Activated naive CD4-positive, alpha-beta T cell treated with anti-CD3 and anti-CD28 coated beads, Interleukin-2, amount 10 ng/mL, durations not matched to agents 7 days and 5 days (primary cell): ENCODE data around the gene NTSR1.

Experiments
- CTCF ChIA-PET: fragments of 350-600 bp; sonication (Branson Sonifier 250); formaldehyde crosslinking; loops from one replicate; lab custom pipeline; 2021; ENCODE audit warnings: antibody characterized with exemption; lab: Charles Lee
- DNase-seq: peaks from one replicate; pipeline ENCODE4 v3.0.0-alpha.2; 2020
- H3K27ac Mint-ChIP-seq: one replicate; pipeline ENCODE4 v1.8.0; 2021; ENCODE audit warnings: mild to moderate bottlenecking, moderate library complexity, mixed read lengths
- H3K27me3 Mint-ChIP-seq: one replicate; pipeline ENCODE4 v1.8.0; 2021; ENCODE audit warnings: mild to moderate bottlenecking, mixed read lengths
- H3K36me3 Mint-ChIP-seq: one replicate; pipeline ENCODE4 v1.8.0; 2021; ENCODE audit warnings: mixed read lengths
- H3K4me1 Mint-ChIP-seq: one replicate; pipeline ENCODE4 v1.8.0; 2021; ENCODE audit warnings: mixed read lengths
- H3K4me3 Mint-ChIP-seq: one replicate; pipeline ENCODE4 v1.8.0; 2021; ENCODE audit warnings: mild to moderate bottlenecking, moderate library complexity, mixed read lengths
- H3K9me3 Mint-ChIP-seq: one replicate; pipeline ENCODE4 v1.8.0; 2021; ENCODE audit warnings: mixed read lengths

Gene NTSR1

DNA sequence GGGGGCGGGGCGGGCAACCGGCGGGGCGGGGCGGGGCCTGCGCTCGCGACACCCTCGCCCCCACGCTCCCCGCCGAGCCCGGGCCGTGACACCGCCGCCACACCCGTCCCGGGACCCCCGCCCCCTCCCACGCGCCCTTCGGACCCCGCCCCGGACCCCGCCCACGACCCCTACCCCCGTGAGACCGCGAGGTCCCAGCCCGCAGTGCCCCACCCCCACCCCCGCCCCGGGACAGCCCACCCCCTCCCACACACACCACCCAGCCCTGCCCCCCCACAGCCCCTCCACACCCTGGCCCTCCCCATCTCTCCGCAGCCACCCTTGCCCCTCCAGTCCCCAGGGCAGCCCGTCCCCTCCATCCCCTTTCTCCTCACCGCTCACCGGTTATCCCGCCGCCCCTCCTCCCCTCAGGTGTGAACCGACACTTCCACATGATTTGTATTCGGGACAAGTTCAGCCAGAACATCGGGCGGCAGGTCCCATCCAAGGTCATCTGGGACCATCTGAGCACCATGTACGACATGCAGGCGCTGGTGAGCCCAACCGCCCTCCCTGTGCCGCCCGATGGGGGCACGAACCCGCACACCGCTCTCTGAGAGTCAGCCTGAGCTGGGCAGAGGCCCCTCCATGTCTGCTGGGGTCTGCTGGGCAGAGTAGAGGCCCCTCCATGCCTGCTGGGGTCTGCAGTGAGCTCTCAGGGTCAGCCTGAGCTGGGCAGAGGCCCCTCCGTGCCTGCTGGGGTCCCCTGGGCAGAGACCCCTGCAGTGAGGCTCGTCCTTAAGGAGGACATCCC is 88.3 kb downstream of the NTSR1 start:
- Mint-ChIP-seq H3K27ac (peak overlapping the region; percentile 84), H3K9me3 (no peaks in the 10 kb centered on the region), H3K4me3 (peak overlapping the region; percentile 82), H3K4me1 (peaks cover 47% of the 10 kb centered on the region), H3K36me3 (peaks cover 24% of the 10 kb centered on the region), H3K27me3 (peaks cover 4% of the 10 kb centered on the region)
- peak; percentile 33 for DNase-seq
- CTCF ChIA-PET = interaction anchor here (0.9 kb wide), 1 partner anchor 11 kb away, joined by 5 read pairs; no protein-coding TSS in a partner anchor

- CTCF ChIA-PET = interaction anchor here (0.9 kb wide), 1 partner anchor 10 kb away, joined by 5 read pairs; no protein-coding TSS in a partner anchor
Observed at GRCh38 chr20:62797671-62798532, 89.3 kb downstream of the NTSR1 start.

DNA sequence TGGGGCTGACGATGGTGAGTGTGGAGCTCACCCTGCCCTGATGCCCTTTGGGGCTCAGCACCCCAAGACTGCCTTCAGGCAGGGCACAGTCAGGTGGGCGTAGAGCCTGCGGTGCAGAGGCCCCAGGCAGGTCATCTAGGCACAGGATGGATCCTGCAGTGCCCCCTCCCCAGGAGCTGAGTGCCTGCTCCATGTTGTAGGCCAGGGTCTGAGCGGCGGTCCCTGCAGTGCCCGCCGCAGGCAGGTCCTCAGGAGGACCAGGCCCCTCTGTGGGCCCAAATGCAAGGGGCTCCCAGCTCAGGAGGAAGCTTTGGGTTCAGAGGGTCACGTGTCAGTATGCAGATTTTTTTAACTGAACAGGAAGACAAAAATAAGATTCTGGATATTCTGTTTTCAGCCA is 90.4 kb downstream of the NTSR1 start:
- no peak overlapping the region for H3K4me3 Mint-ChIP-seq
- H3K27me3 Mint-ChIP-seq = no peaks in the 10 kb centered on the region
- H3K9me3 Mint-ChIP-seq = no peaks in the 10 kb centered on the region
- DNase-seq = no peak
- CTCF ChIA-PET = no interaction called here
- peaks cover 34% of the 10 kb centered on the region for H3K4me1 Mint-ChIP-seq
- H3K36me3 Mint-ChIP-seq = peaks cover 25% of the 10 kb centered on the region
- H3K27ac Mint-ChIP-seq = peak overlapping the region; percentile 3

More at GRCh38 chr20:62797671-62798532, 89.3 kb downstream of the NTSR1 start:
- Mint-ChIP-seq H3K27me3 (no peaks in the 10 kb centered on the region), H3K9me3 (no peaks in the 10 kb centered on the region), H3K4me3 (peak overlapping the region; percentile 82), H3K36me3 (peaks cover 24% of the 10 kb centered on the region), H3K27ac (peak overlapping the region; percentile 84), H3K4me1 (peaks cover 41% of the 10 kb centered on the region)
- no peak for DNase-seq

DNA sequence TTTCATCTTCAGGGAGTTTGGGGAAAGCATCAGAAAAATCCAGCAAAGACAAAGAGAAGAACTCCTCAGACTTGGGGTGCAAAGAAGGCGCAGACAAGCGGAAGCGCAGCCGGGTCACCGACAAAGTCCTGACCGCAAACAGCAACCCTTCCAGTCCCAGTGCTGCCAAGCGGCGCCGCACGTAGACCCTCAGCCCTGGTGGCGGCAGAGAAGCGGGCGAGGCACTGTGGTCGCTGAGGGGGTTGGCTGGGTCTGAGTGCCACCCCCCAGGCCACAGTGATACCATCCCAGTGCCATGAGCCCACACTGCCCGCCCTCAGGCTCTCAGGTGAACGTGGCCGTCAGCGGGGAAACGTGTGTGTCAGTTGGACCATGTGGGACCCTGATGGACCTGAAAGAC is 90.8 kb downstream of the NTSR1 start:
- H3K4me1 Mint-ChIP-seq = peaks cover 37% of the 10 kb centered on the region
- CTCF ChIA-PET = no interaction called here
- no peak overlapping the region for H3K4me3 Mint-ChIP-seq
- DNase-seq = no peak
- peaks cover 26% of the 10 kb centered on the region for H3K36me3 Mint-ChIP-seq
- H3K27me3 Mint-ChIP-seq = no peaks in the 10 kb centered on the region
- peak overlapping the region; percentile 3 for H3K27ac Mint-ChIP-seq
- no peaks in the 10 kb centered on the region for H3K9me3 Mint-ChIP-seq

DNA sequence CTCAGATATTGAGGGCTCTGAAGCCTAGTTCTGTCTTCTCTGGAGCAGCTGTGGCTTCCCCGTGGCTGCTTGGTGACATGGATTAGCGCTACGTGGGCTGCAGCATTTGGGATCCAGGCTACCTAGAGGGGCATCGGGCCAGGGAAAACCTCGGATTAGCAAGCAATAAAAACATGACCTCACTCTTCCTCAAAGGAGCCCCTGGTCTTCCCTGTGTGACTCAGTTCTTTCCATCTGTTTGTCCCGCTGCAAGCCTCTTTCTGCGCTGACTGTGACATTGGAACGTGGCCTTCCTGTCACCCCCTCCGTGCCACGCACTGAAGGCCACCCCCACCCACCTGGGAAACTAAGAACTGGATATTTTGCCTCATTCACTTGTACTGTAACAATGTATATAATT is 91.2 kb downstream of the NTSR1 start:
- H3K4me3 Mint-ChIP-seq = no peak overlapping the region
- H3K27me3 Mint-ChIP-seq = no peaks in the 10 kb centered on the region
- CTCF ChIA-PET = no interaction called here
- no peaks in the 10 kb centered on the region for H3K9me3 Mint-ChIP-seq
- peaks cover 35% of the 10 kb centered on the region for H3K4me1 Mint-ChIP-seq
- no peak overlapping the region for H3K27ac Mint-ChIP-seq
- peaks cover 27% of the 10 kb centered on the region for H3K36me3 Mint-ChIP-seq
- no peak for DNase-seq

- no peaks in the 10 kb centered on the region for H3K9me3 Mint-ChIP-seq
- H3K27me3 Mint-ChIP-seq = no peaks in the 10 kb centered on the region
- peaks cover 34% of the 10 kb centered on the region for H3K4me1 Mint-ChIP-seq
- H3K4me3 Mint-ChIP-seq = no peak overlapping the region
- CTCF ChIA-PET = no interaction called here
- DNase-seq = no peak
- peaks cover 27% of the 10 kb centered on the region for H3K36me3 Mint-ChIP-seq
- H3K27ac Mint-ChIP-seq = peak overlapping the region; percentile 71
Observed at GRCh38 chr20:62800314-62801259, 92.0 kb downstream of the NTSR1 start.

DNA sequence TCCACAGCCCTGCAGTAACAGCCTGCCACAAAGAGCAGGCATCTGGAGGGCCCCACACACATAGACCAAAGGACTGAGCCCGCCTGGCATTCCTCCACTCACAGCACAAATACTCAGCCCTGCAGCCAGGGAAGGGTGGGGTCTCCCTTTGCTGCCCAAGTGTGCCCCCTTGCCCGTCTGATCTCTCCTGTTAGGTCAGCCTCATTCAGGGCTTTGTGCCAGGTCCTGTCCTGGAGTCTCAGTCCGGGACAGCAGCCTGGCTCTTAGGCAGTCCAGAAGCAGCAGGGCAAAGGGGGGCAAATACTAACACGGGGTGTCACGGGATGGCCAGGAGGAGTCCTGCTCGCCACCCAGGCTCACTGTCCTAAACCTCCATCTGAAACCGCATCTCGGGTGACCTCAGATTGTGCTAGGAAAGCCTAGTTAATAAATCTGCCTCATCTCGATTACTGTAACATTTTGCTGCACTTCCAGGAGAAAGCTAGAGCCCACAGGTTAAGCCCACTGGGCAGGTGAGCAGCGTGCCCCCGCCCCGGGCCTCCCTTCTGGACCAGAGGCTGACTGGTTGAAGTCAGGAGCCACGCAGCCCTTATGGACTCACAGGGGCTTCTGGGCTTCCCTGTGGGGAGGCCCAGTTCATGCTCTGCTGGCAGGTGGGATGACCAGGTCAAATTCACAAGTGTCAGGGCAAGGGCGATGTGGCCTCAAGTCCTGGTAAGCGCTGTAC is 92.8 kb downstream of the NTSR1 start:
- no peak for DNase-seq
- H3K4me3 Mint-ChIP-seq = no peak overlapping the region
- no peaks in the 10 kb centered on the region for H3K9me3 Mint-ChIP-seq
- H3K27ac Mint-ChIP-seq = no peak overlapping the region
- CTCF ChIA-PET = no interaction called here
- H3K4me1 Mint-ChIP-seq = peaks cover 37% of the 10 kb centered on the region
- no peaks in the 10 kb centered on the region for H3K27me3 Mint-ChIP-seq
- peaks cover 30% of the 10 kb centered on the region for H3K36me3 Mint-ChIP-seq

GRCh38 chr20:62802026-62802712 is 93.5 kb downstream of the NTSR1 start:
- H3K9me3 Mint-ChIP-seq = no peaks in the 10 kb centered on the region
- H3K36me3 Mint-ChIP-seq = peaks cover 30% of the 10 kb centered on the region
- peak overlapping the region; percentile 49 for H3K27ac Mint-ChIP-seq
- H3K4me3 Mint-ChIP-seq = no peak overlapping the region
- no peak for DNase-seq
- peaks cover 40% of the 10 kb centered on the region for H3K4me1 Mint-ChIP-seq
- no peaks in the 10 kb centered on the region for H3K27me3 Mint-ChIP-seq
- CTCF ChIA-PET = interaction anchor here (0.7 kb wide), 1 partner anchor 1272 kb away, joined by 3 read pairs; no protein-coding TSS in a partner anchor

DNA sequence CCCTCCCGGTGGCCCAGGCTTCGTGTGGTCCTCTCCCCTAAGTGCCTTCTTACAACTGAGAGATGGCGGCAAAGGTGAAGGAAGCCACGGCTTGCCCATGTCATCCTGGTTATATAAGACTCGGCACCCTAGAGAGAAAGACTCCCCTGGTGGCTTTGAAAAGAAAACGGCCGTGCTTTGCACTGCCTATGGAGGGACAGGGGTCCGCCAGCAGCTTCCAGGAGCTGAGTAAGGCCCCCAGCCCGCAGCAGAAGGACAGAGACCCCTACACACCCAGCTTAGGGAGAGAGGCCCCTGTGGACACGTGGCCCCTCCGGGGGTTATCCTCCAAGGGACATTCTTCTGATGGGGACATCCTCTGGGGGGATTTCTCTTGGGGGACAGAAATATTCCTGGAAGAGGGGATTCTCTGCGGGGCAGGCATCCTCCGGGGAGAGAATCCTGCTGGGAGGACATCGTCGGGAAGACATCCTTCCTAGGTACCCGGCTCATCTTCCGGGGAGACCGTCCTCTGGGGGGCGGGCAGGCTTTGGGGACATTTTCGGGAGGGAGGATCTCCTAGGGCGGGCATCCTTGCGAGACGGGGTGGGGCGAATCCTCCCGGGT is 95.5 kb downstream of the NTSR1 start:
- CTCF ChIA-PET = interaction anchor here (0.7 to 1.6 kb wide), 3 partner anchors 10 to 162 kb away, joined by 3 to 4 read pairs (median 3); partner anchors contain the start of gene SLCO4A1
- no peak for DNase-seq
- H3K27ac Mint-ChIP-seq = peak overlapping the region; percentile 94

DNA sequence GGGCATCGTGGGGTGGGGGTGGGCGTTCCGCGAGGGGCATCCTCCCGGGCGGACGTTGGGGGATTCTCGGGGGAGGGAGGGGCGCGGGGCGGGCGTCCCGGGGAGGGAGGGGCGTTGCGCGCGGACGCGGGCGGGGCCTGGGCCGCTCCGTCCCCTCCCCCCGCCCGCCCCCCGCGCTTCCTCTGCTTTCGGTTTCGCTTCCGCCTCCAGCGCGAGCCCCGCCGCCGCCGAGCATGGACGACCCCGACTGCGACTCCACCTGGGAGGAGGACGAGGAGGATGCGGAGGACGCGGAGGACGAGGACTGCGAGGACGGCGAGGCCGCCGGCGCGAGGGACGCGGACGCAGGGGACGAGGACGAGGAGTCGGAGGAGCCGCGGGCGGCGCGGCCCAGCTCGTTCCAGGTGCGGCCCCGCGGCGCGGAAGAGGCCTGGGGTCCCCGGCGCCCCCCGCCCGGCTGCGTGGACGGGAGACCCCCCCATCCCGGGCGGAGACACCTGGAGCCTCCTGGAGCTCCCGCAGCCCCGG is 96.1 kb downstream of the NTSR1 start, which contains the start of gene OGFR:
Gene OGFR, plus strand, starts transcription at position 209 of the 528 bp plus-strand sequence. Its CDS starts 25 bp downstream, at position 234.
- Mint-ChIP-seq H3K9me3 (no peaks in the 10 kb centered on the region), H3K27ac (peak within 1 kb of the TSS; percentile 94), H3K4me3 (peak within 1 kb of the TSS; percentile 96), H3K27me3 (no peaks in the 10 kb centered on the region), H3K4me1 (peaks cover 35% of the 10 kb centered on the region), H3K36me3 (peaks cover 22% of the 10 kb centered on the region)
- DNase-seq = peak; percentile 85
- CTCF ChIA-PET = interaction anchor here (0.7 to 1.6 kb wide), 3 partner anchors 10 to 162 kb away, joined by 3 to 4 read pairs (median 3); partner anchors contain the start of gene SLCO4A1

More for the DNA sequence above, 95.5 kb downstream of the NTSR1 start:
- Mint-ChIP-seq H3K36me3 (peaks cover 26% of the 10 kb centered on the region), H3K4me1 (peaks cover 35% of the 10 kb centered on the region), H3K4me3 (peak overlapping the region; percentile 89), H3K27me3 (no peaks in the 10 kb centered on the region), H3K9me3 (no peaks in the 10 kb centered on the region)

DNA sequence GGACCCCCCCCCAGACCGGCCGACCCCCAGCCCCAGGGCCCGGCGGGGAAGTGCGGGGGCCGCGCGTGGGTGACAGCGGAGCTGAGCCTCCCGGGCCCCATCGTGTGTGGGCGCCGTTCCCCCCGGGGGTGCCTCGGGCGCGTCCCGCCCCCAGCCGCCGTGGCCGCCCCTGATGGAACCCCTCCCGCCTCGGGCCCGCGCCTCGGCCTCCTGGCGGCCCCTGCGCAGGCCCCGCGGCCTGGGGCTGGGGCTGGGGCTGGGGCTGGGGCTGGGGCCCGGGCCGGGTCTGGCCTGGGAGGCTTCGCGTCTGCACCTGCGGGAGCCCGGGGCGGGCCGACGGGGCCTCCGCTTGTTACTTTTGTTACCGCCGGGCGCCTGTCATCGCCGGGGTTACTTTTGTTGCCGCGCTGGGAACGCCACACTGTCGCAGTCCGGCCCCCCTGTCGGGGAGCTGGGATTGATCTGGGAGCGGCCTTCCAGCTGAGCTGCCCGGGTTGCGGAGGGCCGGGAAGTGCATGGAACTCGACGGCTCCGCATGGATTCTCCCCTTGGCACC is 96.6 kb downstream of the NTSR1 start:
- H3K27me3 Mint-ChIP-seq = no peaks in the 10 kb centered on the region
- CTCF ChIA-PET = interaction anchor here (0.7 to 1.2 kb wide), 2 partner anchors 11 to 163 kb away, joined by 3 read pairs; partner anchors contain the start of gene SLCO4A1
- no peak for DNase-seq

More for the DNA sequence above, 96.6 kb downstream of the NTSR1 start:
- peaks cover 19% of the 10 kb centered on the region for H3K36me3 Mint-ChIP-seq
- H3K4me1 Mint-ChIP-seq = peaks cover 31% of the 10 kb centered on the region
- H3K9me3 Mint-ChIP-seq = no peaks in the 10 kb centered on the region
- peak overlapping the region; percentile 80 for H3K4me3 Mint-ChIP-seq
- peak overlapping the region; percentile 76 for H3K27ac Mint-ChIP-seq
